HG03558 (cell line): ENCODE results near the gene FAM240B.

Source experiments
- ATAC-seq: cut with Tn5 transposase; IDR thresholded peaks from one replicate; pipeline ENCODE4 v1.9.1; 2021; ENCODE audit warnings: moderate number of reproducible peaks; ENCODE audit not compliant: unreplicated experiment; ENCODE audit errors: extremely low read depth

The FAM240B gene

GRCh38 chr9:38720083-38720745 lies at the start of gene FAM240B:
Gene FAM240B, minus strand, starts transcription at chr9:38720133. Its CDS starts 16,134 bp downstream, at chr9:38703999.
- no peak for ATAC-seq

GRCh38 chr9:38768351-38768761 lies 48.4 kb upstream of the FAM240B start:
- ATAC-seq, result no peak

DNA sequence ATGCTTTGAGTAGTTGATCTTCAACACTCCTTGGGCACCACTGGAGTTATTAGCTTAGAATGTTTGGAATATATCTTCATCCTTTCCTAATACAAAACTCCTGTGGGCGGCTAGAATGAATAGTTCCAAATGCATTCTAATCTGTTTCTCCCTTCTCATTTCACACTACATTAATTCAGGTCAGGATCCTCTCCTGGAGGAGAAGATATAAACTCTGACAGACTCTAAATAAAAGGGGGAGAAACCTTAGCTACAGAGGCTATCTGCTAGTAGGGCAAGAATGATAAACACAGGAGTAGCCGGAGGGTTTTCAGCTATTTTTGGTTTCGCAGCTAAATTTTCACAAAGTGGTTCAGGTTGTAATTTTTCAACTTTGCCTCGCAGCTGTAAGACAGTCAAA lies 45.2 kb upstream of the FAM240B start:
- ATAC-seq, result no peak

- no peak for ATAC-seq
Observed at GRCh38 chr9:38761999-38762398, 42.1 kb upstream of the FAM240B start.

- no peak for ATAC-seq
Observed at GRCh38 chr9:38761339-38761738, 41.4 kb upstream of the FAM240B start.

GRCh38 chr9:38756702-38757101 lies 36.8 kb upstream of the FAM240B start:
- ATAC-seq, result no peak

- no peak for ATAC-seq
Observed at GRCh38 chr9:38747941-38748340, 28.0 kb upstream of the FAM240B start.

GRCh38 chr9:38747067-38747466 lies 27.1 kb upstream of the FAM240B start:
- ATAC-seq, result no peak

- no peak for ATAC-seq
Observed at GRCh38 chr9:38746303-38746702, 26.4 kb upstream of the FAM240B start.

GRCh38 chr9:38744484-38744883 lies 24.6 kb upstream of the FAM240B start:
- no peak for ATAC-seq

DNA sequence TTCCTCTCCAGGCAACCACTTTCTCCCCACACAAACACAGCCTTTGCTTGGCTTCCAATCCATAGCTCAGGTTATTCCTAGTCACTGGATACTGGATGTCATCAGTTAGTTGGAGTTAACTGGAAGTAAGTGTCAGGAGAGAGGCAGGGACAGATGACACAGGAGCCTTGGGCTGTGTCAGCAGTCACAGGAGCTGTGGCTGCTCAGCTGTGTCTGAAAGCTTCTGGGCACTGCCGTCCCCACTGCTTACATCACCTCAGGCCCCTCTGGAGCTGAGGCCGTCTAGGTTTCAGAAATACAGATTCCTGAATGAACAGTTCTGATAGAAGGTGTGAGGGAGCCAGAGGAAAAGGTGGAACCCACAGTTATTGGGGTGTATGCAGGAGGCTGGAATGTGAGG lies 17.3 kb upstream of the FAM240B start:
- ATAC-seq, result no peak

- no peak for ATAC-seq
Observed at GRCh38 chr9:38734831-38735230, 14.9 kb upstream of the FAM240B start.

- no peak for ATAC-seq
Observed at GRCh38 chr9:38733503-38733902, 13.6 kb upstream of the FAM240B start.

- no peak for ATAC-seq
Observed at GRCh38 chr9:38732885-38733284, 13.0 kb upstream of the FAM240B start.

- ATAC-seq, result no peak
Observed at GRCh38 chr9:38727497-38728001, 7.6 kb upstream of the FAM240B start.

- ATAC-seq, result no peak
Observed at GRCh38 chr9:38724754-38725153, 4.8 kb upstream of the FAM240B start.

- no peak for ATAC-seq
Observed at GRCh38 chr9:38718148-38718547, 1.8 kb downstream of the FAM240B start.

- no peak for ATAC-seq
Observed at GRCh38 chr9:38715684-38716083, 4.2 kb downstream of the FAM240B start.

DNA sequence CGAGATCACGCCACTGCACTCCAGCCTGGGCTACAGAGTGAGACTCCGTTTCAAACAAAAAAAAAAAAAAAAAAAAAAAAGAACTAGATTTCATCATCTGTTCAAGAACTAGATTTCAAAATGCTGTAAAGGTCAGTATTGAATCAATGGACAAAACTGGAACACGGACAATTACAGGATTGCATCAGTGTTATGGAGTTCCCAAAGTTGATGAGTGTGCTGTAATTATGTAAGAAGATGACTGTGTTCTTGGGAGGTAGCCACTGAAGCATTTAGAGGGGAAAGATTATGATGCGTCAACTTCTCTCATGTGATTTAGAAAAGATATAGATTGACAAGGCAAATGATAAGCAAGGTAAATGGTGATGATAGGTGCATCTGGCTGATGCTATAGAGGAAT lies 6.5 kb downstream of the FAM240B start:
- ATAC-seq, result no peak

DNA sequence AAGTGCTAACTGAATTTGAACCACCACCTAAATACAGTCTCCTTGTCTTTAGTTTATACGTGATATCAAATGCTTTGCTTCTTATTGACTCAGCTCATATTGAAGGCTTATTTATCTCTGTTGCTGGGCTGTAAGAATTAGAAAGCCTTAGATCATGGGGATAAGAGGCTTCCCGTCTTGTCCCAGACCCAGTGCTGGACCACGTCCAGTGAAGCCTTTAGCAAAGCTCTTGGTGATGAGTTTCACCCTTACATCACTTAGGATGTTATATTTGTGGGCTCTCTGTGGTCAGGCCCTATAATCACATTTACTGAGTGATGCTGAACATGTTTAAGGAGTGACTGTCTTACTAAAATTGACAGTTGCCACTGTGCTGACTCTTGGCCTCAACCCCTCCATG lies 11.2 kb downstream of the FAM240B start:
- no peak for ATAC-seq

GRCh38 chr9:38707885-38708637 lies 11.9 kb downstream of the FAM240B start:
- no peak for ATAC-seq

DNA sequence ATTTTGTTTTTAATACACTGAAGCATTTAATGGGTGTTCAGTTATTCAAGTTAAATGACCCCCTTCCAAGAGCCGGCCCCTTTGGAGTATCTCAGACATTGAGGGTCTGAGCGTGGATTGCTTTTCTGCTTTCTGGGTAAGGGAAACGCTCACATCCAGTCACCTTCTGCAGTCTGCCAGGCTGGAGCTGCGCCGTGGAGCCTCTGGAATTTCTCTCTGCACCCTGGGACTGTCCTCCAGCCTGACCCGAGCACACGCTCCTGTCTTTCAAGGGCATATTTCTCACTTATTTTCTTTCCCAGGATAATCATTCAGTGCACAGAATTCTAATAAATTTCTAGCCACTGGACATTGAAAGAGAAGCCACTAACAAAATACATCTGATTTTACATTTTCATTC lies 13.4 kb downstream of the FAM240B start:
- ATAC-seq, result no peak
